Measurements from ENCODE around the gene GABARAPL2.
"Not testable (repeated sequence)": the region's sequence is repeated elsewhere in the genome, so short reads cannot be mapped to it uniquely, and the experiment has no call there.

DNA sequence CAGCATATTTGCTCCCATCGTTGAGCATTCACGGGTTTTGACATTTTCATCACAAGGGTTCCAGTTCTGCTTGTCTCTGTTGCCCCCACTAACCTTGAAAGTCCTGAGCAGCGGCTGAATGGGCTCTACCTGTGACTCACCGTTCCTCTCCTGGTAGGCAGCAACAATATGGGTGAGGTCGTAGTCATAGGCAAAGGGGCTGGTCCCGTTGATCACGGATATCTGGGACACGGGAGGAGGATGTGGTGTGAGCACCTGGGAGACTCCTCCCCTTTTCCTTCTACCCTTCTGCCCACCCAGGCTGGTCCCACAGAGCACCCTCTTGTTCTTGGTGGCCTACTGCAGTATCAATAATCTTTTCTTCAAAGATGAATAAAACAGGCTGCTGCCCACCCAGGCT lies 23.7 kb upstream of the GABARAPL2 start:
- not testable (repeated sequence) for TF ChIP-seq RCOR1 (IDR thresholded peaks at IDR 0.05; ENCODE audit: low read depth, low read length); HOXA7 (CRISPR knock-in tag; IDR thresholded peaks at IDR 0.05); JUNB (IDR thresholded peaks at IDR 0.05); SMC3 (IDR thresholded peaks at IDR 0.05)
- TF ChIP-seq, protein P1, sequence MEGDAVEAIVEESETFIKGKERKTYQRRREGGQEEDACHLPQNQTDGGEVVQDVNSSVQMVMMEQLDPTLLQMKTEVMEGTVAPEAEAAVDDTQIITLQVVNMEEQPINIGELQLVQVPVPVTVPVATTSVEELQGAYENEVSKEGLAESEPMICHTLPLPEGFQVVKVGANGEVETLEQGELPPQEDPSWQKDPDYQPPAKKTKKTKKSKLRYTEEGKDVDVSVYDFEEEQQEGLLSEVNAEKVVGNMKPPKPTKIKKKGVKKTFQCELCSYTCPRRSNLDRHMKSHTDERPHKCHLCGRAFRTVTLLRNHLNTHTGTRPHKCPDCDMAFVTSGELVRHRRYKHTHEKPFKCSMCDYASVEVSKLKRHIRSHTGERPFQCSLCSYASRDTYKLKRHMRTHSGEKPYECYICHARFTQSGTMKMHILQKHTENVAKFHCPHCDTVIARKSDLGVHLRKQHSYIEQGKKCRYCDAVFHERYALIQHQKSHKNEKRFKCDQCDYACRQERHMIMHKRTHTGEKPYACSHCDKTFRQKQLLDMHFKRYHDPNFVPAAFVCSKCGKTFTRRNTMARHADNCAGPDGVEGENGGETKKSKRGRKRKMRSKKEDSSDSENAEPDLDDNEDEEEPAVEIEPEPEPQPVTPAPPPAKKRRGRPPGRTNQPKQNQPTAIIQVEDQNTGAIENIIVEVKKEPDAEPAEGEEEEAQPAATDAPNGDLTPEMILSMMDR (IDR thresholded peaks at IDR 0.05), result not testable (repeated sequence)
- TF ChIP-seq, protein P2, sequence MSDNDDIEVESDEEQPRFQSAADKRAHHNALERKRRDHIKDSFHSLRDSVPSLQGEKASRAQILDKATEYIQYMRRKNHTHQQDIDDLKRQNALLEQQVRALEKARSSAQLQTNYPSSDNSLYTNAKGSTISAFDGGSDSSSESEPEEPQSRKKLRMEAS (IDR thresholded peaks at IDR 0.05), result not testable (repeated sequence)
